ENCODE data around the gene TXN2.
A peak's percentile ranks its signal among the peaks of the same experiment; 100 is the strongest.

Gene TXN2

GRCh38 chr22:36472689-36473088 lies 8.8 kb downstream of the TXN2 start:
- no peak overlapping the region for H3K4me3 ChIP-seq (ENCODE audit: low read depth, low read length)
- DNase-seq (ENCODE audit: low read depth, low spot score): no peak
- CTCF ChIA-PET: interaction anchor here (1.6 to 8.8 kb wide), 2 partner anchors 171 to 186 kb away, joined by 5 to 123 read pairs; no protein-coding TSS in a partner anchor
- POLR2A ChIA-PET: no interaction called here
- TF ChIP-seq, protein P1, sequence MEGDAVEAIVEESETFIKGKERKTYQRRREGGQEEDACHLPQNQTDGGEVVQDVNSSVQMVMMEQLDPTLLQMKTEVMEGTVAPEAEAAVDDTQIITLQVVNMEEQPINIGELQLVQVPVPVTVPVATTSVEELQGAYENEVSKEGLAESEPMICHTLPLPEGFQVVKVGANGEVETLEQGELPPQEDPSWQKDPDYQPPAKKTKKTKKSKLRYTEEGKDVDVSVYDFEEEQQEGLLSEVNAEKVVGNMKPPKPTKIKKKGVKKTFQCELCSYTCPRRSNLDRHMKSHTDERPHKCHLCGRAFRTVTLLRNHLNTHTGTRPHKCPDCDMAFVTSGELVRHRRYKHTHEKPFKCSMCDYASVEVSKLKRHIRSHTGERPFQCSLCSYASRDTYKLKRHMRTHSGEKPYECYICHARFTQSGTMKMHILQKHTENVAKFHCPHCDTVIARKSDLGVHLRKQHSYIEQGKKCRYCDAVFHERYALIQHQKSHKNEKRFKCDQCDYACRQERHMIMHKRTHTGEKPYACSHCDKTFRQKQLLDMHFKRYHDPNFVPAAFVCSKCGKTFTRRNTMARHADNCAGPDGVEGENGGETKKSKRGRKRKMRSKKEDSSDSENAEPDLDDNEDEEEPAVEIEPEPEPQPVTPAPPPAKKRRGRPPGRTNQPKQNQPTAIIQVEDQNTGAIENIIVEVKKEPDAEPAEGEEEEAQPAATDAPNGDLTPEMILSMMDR (IDR thresholded peaks at IDR 0.05; ENCODE audit: insufficient read depth, low read length, missing control alignments): no peak

DNA sequence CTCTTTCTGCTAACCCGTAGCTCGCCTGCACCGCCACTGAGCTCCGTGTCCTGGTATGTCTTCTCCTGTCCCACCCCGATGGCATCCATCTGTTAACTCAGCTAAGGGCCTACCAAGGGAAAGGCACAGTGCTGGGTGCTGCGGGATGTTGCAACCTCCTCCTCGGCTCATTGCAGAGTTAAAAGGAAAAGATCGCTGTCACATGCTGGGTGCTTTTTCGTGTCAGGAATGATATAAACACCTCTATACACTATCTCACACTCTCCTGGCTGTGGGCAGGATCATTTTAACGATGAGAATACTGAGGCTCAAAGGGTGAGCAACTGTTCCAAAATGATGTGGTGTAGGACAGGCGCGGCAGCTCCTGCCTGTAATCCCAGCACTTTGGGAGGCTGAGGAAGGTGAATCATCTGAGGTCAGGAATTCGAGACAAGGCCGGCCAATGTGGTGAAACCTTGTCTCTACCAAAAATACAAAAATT lies 10.1 kb downstream of the TXN2 start:
- CTCF ChIA-PET: interaction anchor here (0.6 to 8.8 kb wide), 45 partner anchors 8 to 327 kb away, joined by 3 to 123 read pairs (median 7); partner anchors contain the start of genes APOL2, IFT27, MYH9 and TXN2
- TF ChIP-seq, protein P1 (IDR thresholded peaks at IDR 0.05; ENCODE audit: insufficient read depth, low read length, missing control alignments): no peak
- POLR2A ChIA-PET: interaction anchor here (0.6 to 11.0 kb wide), 7 partner anchors 9 to 143 kb away, joined by 3 to 172 read pairs (median 3); partner anchors contain the start of gene MYH9
- H3K4me3 ChIP-seq (ENCODE audit: low read depth, low read length): no peak overlapping the region
- no peak for DNase-seq (ENCODE audit: low read depth, low spot score)

GRCh38 chr22:36470994-36471331 lies 10.5 kb downstream of the TXN2 start:
- H3K4me3 ChIP-seq (ENCODE audit: low read depth, low read length): no peak overlapping the region
- CTCF ChIA-PET: interaction anchor here (0.6 to 8.8 kb wide), 50 partner anchors 9 to 326 kb away, joined by 3 to 123 read pairs (median 6); partner anchors contain the start of genes APOL2, IFT27, MYH9 and TXN2
- DNase-seq (ENCODE audit: low read depth, low spot score): no peak
- TF ChIP-seq, protein P1 (IDR thresholded peaks at IDR 0.05; ENCODE audit: insufficient read depth, low read length, missing control alignments): no peak
- POLR2A ChIA-PET: interaction anchor here (0.7 to 11.0 kb wide), 6 partner anchors 9 to 142 kb away, joined by 3 to 172 read pairs (median 6); partner anchors contain the start of gene MYH9

- ChIA-PET POLR2A (interaction anchor here (0.9 to 11.0 kb wide), 8 partner anchors 8 to 144 kb away, joined by 3 to 172 read pairs (median 5); partner anchors contain the start of gene MYH9), CTCF (interaction anchor here (0.6 to 8.8 kb wide), 53 partner anchors 8 to 326 kb away, joined by 3 to 123 read pairs (median 5); partner anchors contain the start of genes APOL2, IFT27, MYH9 and TXN2)
- TF ChIP-seq, protein P1 (IDR thresholded peaks at IDR 0.05; ENCODE audit: insufficient read depth, low read length, missing control alignments): peak; percentile 95
- H3K4me3 ChIP-seq (ENCODE audit: low read depth, low read length): 0 out of 2 replicates have a peak overlapping the region, but pooled peaks have one; percentile 3
- DNase-seq (ENCODE audit: low read depth, low spot score): no peak
Measured at GRCh38 chr22:36470162-36470993, 11.1 kb downstream of the TXN2 start.

DNA sequence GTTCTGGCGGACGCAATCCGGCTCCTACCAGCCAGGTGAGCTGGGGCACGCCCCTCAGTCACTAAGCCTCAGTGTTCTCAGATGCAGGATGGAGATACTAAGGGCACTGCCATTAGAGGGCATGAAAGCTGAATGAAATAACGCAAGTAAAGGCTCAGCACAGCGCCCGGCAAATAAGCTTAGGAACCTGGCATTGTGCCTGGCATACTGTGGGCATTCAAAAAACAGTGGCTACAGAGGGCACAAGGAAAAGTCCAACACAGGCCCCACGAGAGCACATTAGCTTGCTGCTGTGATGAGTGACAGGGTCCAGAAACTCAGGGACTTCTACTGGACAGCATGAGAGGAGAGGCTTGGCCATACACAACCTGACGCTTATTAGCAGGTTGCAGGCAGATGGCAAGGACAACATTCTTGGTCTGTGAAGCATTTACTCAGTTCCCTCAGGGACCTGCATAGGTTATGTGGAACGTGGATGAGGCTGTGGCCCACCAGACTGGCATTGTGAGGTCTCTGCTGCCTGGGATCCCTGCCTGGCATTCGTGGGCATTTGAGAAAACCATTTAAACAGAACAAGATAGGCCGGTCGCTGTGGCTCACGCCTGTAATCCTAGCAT lies 12.2 kb downstream of the TXN2 start:
- no peak overlapping the region for H3K4me3 ChIP-seq (ENCODE audit: low read depth, low read length)
- ChIA-PET POLR2A (interaction anchor here (1.6 to 11.0 kb wide), 4 partner anchors 13 to 104 kb away, joined by 6 to 172 read pairs (median 10); partner anchors contain the start of genes MYH9 and TXN2), CTCF (interaction anchor here (0.8 to 8.8 kb wide), 27 partner anchors 11 to 290 kb away, joined by 3 to 123 read pairs (median 5); partner anchors contain the start of genes MYH9 and TXN2)
- TF ChIP-seq, protein P1 (IDR thresholded peaks at IDR 0.05; ENCODE audit: insufficient read depth, low read length, missing control alignments): no peak
- DNase-seq (ENCODE audit: low read depth, low spot score): no peak

All from AG04449 (cell line).